GM19372 (cell line): Measurements from ENCODE around the gene ITIH5.

ENCODE experiments used
- ATAC-seq: cut with Tn5 transposase; IDR thresholded peaks from one replicate; pipeline ENCODE4 v1.9.1; 2021; ENCODE audit warnings: mild to moderate bottlenecking, low read depth, moderate library complexity; ENCODE audit not compliant: unreplicated experiment

Gene ITIH5

DNA sequence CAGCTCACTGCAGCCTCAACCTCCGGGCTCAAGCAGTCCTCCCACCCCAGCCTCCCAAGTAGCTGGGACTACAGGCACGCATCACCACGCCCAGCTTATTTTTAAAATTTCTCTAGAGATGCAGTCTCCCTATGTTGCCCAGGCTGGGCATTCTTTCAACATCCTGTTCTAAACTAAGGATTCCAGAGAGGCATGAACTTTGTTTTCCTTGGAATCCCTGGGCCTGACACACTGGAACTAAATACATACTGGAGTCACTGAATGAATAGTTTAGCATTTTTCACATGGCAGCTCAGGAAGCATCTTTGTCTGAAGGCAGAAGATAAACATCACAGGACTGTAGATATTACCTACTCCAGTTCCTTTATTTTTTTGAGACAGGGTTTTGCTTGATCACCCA is 108.7 kb downstream of the ITIH5 start:
- ATAC-seq, result no peak

DNA sequence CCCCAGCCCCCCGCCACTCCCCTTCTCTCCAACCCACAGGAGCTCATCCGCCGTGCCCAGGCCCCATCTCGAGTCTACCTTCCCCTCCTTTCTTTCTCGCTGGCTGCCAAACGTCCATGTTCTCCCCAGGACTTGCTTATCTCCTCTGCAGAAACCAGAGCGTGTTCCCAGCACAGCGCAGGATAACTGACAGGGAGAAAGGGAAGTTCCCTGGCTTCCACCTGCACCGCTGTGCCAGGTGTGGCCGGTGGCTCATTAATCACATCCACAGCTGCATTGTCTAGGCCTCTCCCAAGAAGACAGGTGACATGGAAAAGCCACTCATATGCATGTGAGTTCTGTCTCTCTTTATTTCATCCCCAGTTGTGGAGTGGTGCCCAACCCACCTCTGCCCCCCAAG is 113.2 kb downstream of the ITIH5 start:
- no peak for ATAC-seq

DNA sequence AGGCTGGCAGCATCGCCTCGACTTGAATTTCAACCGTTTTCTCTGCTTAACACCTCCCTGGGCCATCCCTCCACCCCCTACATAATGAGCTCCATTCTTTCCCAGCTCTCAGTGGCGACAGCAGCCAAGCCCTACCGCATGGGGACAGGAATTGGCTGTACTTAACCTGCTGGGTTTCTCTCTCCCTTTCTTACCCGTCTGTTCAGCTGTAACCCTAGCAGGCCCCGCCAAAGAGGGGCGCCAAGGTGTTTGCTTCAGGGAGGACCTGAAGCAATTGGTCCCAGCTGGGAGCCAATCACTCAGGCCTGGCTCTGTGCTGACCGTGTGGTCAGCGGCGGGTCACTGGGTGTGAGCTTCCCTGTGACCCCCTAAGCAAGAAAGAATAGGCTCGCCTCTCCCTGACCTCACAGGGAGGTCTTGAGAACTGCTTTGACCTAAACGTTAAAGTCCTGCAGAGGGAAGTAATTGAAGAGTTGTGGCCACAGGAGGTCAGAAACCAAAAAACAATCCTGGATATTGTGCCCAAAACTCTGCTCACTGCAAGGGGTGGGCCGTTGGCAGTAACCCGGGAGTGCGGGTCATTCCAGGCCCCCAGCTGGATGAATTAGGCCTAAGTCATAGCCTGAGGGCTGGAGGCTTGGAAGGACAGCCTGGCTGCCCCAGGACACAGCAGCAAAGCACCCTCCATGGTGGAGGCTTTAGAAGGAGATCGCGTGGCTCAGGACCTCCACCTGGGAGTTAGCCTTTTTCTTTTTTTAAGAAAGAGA is 114.6 kb downstream of the ITIH5 start:
- no peak for ATAC-seq

DNA sequence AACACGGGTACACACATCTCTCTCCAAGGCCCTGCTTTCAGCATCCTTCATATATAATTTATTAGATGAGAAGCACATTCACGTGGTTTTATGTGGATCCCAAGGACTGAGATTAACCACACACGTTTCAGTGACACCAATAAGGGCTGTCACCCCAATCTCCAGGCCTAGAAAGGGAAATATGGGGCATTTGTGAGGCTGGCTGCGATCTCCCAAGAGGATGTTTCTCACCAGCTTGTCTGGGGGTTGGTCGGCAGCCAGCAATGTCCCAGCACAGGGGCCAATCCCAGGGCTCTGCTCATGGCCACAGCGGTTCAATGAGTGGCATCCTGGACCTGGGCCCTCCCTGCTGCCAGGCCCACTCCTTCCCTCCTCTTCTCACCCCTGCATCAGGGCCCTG is 115.5 kb downstream of the ITIH5 start:
- ATAC-seq, result no peak

DNA sequence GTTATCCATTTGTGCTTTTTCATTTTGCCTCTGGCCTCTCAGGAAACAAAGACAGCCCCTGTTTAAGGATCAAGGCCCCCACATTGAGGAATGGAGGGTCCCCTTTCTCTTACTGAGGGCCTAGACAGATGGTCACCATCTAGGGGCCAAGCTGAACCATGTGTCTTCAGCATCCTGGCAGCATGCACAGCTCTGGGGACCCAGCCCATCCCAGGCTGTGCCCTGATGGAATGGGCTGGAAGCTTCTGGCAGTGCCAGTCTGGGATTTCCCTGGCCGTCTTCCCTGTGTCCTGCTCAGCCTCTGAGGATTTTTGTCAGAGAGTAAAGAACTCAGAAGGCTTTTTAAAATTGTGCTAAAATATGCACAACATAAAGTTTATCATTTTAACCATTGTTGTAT is 116.8 kb downstream of the ITIH5 start:
- no peak for ATAC-seq

DNA sequence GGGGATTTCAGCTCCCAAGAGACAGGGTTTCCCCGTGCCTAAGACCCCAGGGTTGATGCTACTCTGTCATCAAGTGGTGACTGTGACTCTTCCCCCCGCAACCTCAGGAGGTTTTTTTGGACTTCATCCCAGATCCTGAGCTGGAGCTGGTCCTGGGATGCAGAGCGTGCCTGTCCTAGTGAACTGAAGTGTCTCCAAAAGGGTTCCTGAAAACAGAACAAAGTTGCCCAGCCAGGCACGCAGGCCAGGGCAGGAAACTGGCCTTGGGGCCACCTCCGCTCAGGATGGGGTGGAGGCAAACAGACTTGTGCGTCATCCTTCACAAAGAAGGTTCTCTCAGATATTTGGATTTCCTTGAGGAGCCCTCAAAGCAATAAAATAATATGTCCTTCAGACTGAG is 118.9 kb downstream of the ITIH5 start:
- ATAC-seq, result no peak

DNA sequence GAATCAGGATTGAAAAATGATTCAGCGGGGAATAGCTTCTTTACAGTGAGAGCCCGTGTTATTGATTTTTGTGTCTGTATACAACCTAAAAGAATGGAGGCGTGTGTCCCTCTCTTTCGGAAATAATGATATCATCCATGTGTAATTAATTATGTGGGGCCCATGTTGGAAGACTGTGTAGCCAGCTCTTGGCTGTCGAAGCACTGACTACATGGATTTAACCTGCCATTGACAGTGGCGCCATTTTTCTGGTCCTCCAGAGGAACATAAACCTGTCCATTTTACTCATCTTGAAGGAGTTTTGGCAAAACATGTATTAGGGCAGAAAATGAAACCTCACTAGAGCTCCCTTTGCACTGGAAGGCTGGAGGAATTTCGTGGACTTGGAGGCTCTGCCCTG is 119.6 kb downstream of the ITIH5 start:
- ATAC-seq, result no peak

DNA sequence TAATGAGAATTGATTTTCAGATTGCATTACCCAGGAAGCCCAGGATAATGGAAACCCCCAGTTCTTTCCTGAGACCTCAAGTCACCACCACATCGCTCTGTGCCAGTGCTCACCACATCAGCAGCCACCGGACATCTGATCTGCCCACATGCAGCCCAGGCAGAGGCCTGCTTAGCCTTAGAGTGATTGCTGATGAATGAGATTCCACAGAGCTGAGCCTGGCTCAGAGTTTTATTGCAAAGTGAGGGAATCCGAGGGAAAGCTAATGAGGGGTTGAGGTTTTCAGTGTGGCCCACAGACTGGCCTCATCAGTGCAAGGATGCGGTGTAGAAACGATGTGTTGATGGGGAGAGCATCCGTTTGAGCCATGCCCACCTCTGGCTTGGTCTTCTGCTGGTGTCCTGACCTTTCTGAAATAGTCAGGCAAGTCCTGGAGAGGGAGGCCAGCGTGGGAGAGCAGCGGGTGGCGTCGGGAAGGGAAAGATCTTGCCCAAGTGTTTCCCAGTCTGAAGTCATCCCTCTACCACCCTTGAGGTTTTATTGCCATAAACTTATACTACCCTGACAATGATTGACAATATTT is 120.3 kb downstream of the ITIH5 start:
- no peak for ATAC-seq

DNA sequence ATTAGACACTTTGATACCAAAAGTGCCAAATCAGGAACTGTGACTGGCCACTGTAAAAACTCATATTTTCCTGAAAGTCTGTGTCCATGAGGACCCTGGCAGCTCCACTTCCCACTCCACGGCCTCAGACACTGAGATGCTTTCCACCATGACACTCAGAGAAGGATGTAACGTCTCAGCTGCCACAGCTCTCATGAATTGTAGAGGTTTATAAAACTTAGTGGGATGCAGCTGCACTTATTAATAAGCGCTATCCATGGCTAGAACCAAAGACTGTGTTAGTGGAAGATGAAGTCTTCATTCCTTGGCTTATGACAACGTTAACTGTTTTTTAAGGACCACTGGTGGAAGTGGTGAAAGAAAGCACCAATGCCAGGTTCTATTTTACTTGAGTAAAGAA is 121.0 kb downstream of the ITIH5 start:
- no peak for ATAC-seq

DNA sequence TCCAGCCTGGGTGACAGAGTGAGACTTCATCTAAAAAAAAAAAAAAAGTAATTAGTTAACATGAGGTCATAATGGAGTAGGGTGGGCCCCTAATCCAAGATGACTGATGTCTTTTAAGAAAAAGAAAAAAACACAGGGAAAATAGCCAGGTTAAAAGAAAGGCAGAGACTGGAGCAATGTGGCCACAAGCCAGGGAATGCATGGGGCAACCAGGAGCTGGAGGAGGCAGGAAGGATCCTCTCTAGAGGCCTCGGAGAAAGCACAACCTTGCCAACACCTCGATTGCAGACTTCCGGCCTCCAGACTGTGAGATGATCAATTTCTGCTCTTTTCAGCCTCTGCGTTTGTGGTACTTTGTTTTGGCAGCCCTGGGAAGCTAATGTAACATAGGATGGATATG is 121.5 kb downstream of the ITIH5 start:
- ATAC-seq, result no peak

DNA sequence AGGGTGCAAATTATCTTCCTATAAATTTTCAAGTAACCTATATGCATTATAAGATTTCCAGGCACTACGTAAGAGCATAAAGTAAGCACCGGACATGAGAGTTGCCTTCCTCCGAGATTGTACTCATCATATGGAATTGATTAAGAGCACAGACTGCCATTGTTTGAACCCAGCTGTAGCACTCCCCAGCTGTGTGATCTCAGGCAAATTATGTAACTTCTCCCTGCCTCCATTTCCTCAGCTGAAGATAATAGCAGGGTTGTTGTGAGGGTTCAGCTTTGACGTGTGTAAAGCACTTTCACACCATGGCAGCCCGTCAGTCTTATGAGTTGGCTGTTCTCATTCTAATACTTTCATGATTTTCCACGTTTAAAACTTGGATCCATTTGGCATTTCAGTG is 122.6 kb downstream of the ITIH5 start:
- no peak for ATAC-seq

DNA sequence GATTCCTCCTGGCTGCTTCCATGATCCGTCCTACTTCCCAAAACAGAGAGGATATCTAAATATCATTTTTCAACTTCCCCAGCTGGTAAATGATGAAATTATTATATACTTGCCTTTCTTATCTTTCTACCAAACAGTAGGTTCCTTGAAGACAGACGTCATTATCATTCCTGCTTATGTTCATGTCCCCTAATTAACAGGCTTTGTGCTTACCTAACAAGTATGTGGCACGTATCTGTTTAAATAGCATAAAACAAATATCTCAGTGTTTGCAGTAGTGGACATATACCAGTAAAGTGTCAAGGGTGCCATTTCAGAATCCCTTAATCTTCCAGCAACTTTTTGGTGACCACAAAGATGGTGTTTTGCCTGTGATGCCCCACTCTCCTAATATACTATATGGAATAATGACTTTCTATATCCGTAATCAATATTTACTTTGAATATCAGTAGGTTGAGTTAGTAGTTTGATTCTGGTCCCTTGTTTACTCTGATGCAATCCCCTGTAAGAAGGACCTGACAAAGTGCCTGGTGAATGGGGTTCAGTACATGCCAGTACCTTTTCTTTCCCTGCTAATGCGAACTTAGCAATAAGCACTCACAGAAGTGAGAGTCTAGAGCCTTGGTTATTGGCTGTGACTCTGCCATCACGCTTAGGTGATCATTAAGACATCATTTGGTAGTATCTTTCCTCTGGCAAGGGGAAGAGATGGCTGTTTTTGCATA is 124.4 kb downstream of the ITIH5 start:
- ATAC-seq, result no peak

DNA sequence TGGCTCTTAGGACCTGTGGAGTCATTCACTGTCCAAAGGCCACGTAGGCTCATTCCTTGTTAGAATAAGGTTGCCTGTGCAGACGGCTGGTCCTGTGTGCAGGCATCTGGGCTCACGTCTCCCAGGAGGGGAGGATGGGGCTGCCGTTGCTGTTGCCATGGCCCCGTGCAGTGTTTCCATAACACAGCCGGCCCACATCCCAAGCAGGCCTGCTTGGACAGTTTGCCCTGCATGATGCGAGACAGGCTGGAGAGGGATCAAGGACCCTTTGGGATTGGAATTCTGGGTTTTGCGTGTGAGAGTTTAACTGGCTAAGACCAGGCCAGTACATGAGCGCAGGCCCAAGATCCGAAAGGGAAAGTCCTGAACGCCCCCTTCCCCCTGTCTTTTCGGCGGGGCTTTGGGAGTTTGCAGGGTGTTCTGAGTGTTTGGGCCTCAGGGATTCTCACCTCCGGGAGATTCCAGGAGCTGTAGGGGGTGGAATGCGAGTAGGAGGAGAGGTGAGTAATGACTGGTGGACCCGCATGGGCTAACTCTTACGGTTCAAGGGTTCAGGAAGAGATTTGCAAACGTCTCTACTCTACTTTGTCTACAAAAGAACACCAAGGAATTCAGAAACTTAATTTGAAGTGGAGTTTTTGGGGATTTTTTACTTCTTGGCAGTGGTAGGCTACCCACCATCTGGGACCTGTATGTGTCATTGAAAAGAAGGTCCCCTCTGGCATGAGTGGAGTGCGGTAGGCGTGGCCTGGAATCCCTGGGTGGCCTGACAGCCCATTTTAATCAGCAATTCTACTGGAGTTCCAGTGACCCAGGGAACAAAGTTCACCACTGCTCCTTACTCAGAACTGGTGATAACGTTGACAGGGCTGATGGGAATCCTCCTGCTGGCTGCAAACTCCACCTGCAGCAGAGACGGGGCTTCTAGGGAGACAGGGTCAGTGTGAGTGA is 125.4 kb downstream of the ITIH5 start:
- ATAC-seq, result no peak

DNA sequence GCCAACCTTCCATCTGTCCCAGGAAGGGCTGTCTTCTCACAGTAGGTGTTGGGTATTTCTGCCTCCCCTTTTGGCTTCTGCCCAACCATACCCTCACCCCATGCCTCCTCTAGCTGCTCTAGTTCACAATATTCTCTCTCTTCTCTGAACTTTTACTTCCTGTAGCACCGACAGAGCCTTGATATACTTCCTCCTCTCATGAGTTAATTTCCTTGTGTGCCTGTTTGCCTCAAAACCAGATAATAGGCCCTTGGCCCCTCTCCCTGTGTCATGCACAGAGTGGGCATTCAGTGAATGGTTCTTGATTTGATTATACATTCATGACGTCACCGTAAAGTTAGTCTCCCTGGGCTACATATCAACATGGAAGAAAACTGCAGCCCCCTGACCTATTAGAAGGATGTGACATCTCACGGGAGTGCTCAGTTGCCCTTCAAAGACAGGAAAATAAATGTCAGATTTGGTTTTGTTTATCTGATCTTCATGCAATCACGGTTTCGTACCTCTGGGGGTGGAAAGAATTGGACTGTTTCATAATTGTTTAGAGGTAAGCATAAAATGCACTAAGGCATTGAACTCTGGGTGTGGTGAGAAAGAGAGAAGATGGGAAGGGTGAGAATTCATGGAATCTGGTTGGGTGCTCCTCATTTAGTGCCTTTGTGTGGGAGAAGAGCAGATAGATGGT is 127.7 kb downstream of the ITIH5 start:
- no peak for ATAC-seq

DNA sequence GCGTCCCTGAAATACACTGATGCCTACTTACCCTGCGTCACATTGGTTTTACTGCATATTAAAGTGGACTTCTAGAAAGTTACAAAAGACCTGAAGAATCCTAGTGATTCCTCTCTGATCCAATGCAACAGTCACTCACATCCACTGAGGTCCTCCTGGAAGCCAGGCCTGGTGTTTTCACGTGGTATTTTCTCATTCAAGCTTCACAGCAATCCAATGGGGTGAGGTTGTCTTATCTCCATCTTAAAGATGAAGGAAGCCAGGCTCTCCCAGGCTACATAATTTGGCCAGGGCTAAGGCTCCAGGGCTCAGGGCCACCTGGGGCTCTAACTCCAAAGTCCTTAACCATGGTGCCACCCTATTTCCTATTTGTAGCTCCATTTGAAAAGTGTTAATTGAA is 129.6 kb downstream of the ITIH5 start:
- no peak for ATAC-seq

DNA sequence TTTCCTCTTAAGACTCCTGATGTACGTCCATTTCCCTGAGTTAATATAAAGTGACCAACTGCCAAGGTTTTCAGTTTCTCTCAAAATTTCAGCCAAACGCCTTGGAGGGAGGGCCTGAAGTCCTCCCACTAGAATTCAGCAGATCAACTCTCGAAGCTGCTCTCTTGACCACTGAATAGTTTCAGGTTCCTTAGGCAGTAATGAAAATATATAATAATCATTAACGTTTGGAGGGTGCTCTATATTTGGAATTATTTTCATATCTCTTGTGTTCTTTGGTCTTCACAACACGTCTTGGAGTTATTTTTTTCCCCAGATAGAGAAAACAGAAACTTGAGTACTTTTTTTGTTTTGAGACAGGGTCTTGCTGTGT is 132.3 kb downstream of the ITIH5 start:
- ATAC-seq, result peak; percentile 90

DNA sequence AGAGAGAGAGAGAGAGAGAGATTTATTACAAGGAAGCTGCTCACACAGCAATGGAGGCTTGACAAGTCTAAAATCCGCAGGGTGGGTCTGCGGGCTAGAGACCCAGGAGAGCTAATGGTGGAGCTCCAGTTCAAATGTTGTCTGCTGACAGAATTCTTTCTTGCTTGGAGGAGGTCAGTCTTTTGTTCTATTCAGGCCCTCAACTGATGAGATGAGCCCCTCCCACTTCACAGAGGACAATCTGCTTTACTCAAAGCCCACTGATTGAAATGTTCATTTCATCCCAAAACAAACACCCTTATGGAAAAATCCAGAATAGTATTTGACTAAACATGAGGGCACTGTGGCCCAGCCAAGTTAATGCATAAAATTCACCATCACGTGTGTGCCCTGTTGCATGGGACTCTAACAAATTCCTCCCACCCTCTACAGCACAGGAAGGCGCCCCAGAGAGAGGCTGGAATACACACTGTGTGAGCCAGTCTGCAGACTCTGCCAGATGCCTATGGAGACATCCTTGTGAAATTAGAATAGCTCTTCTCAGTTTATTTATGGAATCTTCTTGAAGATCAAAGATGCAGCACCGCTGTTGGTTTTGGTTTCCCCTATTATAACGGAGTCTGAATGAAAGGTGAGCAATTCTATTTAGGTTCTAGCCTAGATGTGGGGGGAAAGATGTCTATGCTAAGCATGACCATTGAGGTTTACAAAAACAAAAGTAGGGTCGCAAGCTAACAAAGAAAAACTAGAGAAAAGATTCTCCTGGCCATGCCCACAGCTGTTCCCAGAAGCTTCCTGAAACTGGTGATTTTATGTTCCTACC is 132.9 kb downstream of the ITIH5 start:
- peak; percentile 37 for ATAC-seq

DNA sequence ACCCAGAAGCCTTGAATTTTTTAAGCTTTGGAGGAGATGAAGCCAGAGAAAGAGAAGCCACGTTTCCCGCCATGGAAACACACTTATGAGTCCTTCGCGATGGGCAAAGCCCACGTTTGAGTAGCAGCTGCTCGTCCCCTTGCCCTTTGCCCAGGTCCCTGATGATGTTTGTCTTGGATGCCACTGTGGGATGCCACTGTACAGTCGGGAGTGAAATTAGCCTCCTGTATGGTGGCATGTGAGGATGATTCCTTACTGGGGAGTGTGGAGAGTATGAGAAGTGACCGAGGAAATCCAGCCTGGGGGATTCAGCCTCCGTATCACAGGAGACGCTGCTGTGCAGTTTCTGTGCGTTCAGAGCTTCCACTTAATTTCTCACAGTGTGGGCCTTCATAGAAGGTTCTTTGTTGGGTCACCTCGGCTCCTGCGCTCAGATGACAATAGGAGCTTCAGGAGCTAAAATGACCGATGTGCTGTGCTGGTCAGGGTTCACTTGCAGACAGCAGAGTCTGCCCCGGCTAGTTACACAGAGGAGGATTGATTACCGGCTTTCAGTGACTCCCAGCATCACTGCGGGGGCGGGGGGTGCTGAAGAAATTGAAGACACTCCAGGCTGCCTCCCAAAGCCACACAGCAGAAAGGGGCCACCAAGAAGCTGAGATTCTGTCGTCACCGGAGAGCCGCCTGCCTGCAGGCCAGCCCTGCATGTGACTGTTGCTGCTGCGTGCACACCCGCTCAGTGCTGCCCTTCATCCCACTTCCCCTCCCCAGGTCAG is 133.9 kb downstream of the ITIH5 start:
- ATAC-seq, result no peak

DNA sequence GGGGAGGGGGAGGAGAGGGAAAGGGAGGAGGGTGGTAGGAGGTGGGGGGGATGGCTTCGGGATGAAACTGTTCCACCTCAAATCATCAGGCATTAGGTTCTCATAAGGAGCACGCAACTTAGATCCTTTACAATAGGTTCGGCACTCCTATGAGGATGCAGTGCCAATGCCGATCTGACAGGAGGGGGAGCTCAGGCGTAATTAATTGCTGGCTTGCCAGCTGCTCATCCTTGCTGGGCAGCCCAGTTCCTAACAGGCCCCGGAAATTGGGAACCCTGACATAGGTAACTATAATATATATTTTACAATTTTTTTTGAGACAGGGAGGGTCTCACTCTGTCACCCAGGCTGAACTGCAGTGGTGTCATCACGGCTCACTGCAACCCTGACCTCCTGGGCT is 137.1 kb downstream of the ITIH5 start:
- no peak for ATAC-seq
